ENCODE results near the gene DHH.

- TF ChIP-seq PKNOX1 (IDR thresholded peaks at IDR 0.05), result no peak
- peak in 1 of 2 experiments; percentile 88; a peak in 2 of 4 replicates for TF ChIP-seq ZMIZ1 (IDR thresholded peaks at IDR 0.05; ENCODE audit: low read depth in 2 of 2, low read length in 2 of 2)
- peak; percentile 76 to 95 for TF ChIP-seq MAZ (CRISPR knock-in tag; conservative IDR thresholded peaks at IDR 0.05 in 1 of 2, IDR thresholded peaks at IDR 0.05 in 1 of 2)
- peak; percentile 92 for TF ChIP-seq PHF8 (IDR thresholded peaks at IDR 0.05; ENCODE audit: borderline replicate concordance, low read length)
- no peak for TF ChIP-seq ARID3A (IDR thresholded peaks at IDR 0.05; ENCODE audit: borderline replicate concordance, low read depth, low read length)
- peak; percentile 66; the same call in 1 of the 2 replicates for TF ChIP-seq SMAD4 (CRISPR knock-in tag; conservative IDR thresholded peaks at IDR 0.05)
Measured at GRCh38 chr12:49131051-49131893, 36.7 kb upstream of the DHH start, which contains the start of gene TUBA1B.
